HL-60/S4 (cell line): ENCODE results near the gene BIRC7.

ENCODE experiments used
- in situ Hi-C: fragments of 300-500 bp; cut with MboI; formaldehyde crosslinking; loops from 2 replicates; pipeline ENCODE4 v1.14.3; 2022; ENCODE audit warnings: low sequenced_read_pairs

BIRC7 gene

DNA sequence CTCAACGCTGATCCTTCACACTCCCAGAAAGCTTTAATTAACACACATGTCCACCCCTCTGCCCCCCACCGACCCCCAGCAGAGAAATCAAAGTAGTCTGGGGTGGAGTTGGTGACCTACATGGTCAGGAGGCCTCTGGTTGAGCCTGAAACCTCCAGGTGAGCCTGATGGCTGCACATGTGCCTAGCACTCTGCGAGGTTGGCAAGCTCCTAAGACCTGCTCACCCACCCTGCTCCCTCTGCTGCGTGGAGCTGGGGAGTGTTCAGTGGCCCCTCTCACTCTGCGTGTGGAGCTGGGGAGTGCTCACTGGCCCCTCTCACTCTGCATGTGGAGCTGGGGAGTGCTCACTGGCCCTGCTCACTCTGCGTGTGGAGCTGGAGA, 11.9 kb upstream of the BIRC7 start:
- in situ Hi-C loops: no loop called here

DNA sequence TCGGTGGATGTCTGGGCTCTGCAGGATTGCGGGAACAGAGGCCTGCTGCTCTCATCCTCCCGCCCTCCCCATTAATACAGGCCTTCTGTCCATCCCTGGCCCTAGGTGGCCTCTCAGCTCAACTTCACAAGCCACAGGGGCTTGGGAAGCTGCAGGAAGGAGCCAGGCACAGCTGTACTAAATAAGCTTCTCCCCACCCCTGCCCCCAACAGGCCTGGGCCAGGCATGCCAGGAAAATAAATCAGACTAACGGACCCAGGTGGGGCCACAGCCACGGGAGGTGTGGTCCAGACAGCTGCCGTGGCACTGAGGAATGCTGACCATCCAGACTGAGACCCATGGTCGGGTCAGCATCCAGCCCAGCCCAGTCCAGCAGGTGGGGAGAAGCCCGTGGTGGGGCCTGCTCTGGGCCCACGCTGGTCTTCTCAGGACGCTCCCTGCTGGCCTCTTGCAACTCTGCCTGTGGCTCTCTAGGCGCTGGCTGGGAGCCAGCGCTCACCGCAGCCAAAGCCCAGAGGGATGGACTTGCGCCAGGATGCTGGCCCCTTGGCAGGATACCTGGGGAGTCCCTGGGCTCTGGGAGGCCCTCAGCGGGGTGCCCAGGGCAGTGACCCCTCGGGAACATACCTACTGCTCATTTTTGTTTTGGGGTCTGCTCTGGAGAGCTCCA, 11.2 kb upstream of the BIRC7 start:
- in situ Hi-C loops: no loop called here

DNA sequence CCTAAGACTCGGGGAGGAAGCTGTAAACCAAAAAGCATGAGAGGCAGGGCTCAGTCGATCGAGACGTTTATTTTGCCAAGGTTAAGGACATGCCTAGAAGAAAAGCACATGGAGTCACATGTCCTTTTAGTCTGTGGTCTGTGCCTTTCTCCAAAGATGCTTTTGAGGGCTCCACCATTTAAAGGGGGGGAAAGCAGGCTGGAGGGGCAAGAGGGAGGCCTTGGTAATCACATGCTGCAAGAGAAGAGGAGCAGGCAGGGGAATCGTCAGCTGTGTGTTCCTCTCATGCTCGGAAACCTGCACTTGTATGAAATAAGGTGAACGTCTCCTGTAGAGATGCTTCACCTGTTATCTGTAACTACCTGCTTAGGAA, 10.6 kb upstream of the BIRC7 start:
- in situ Hi-C loops: no loop called here

- in situ Hi-C loops: no loop called here
These were observed 9.4 kb upstream of the BIRC7 start for GRCh38 chr20:63226042-63226943.

DNA sequence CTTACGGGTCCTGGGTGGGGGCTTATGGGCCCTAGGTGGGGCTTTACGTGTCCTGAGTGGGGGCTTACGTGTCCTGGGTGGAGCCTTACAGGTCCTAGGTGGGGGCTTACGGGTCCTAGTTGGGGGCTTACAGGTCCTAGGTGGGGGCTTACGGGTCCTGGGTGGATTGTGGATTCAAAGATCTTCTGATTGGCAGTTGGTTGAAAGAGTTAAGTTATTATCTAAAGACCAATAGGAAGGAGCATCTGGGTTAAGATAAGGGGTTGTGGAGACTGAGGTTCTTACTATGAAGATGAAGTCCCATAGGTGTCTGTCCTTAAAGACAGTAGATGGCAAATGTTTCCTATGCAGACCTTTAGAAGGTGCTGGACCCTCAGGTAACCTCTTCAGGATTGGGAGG, 8.4 kb upstream of the BIRC7 start:
- in situ Hi-C loops: no loop called here

DNA sequence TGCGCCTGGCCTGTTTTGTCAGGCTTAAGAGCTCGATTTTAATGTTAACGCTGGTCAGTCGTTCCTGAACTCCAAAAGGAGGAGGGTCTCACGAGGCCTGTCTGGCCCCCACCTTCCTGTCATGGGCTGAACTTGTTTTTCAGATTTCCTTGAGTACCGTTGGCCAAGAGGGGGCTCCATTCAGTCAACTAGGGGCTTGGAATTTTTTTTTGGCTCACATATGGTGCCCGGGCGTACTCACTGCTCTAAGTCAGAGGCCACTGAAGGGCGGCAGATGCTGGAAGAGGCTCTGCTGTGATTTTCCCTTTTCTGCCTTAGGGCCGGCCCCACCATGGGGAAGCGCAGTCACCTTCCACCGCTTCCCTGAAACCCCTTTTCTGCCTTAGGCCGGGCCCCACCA, 6.9 kb upstream of the BIRC7 start:
- in situ Hi-C loops: no loop called here

DNA sequence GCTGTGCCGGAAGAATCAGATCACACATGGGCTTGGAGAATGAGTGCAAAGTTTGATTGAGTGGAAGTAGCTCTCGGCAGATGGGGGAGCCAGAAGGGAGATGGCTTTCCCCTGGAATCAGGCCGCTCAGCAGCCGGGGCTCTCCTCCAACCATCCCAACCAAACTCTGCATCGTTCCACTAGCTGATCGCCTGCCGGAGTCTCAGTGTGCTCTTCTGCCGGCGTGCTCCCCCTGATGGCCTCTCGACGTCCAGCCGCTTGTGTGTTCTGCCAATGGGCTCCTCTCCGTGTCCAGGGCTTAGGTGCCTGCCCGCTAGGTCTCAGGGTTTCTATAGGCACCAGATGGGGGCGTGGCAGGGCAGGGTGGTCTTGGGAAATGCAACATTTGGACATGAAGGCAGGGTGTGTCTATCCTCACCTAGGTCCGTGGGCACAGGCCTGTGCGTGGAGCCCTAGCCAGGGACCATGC, 4.9 kb upstream of the BIRC7 start:
- in situ Hi-C loops: no loop called here

- in situ Hi-C loops: no loop called here
These were observed 3.3 kb upstream of the BIRC7 start for GRCh38 chr20:63232235-63233060.

DNA sequence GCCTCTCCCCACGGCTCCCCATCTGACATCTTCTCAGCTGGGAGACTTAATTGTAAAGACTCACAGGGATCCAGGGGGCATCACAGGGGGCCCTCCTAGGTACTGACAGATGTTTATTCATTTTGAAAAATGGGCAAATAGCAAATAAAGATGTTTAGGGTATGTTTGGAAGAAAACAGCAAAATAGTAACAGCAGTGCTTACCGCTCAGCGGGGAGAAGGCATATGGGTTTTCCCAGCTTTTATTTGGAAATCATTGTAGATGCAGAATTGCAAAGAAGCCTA, 2.7 kb upstream of the BIRC7 start:
- in situ Hi-C loops: no loop called here

- in situ Hi-C loops: no loop called here
These were observed 1.8 kb upstream of the BIRC7 start for GRCh38 chr20:63233924-63234323.

DNA sequence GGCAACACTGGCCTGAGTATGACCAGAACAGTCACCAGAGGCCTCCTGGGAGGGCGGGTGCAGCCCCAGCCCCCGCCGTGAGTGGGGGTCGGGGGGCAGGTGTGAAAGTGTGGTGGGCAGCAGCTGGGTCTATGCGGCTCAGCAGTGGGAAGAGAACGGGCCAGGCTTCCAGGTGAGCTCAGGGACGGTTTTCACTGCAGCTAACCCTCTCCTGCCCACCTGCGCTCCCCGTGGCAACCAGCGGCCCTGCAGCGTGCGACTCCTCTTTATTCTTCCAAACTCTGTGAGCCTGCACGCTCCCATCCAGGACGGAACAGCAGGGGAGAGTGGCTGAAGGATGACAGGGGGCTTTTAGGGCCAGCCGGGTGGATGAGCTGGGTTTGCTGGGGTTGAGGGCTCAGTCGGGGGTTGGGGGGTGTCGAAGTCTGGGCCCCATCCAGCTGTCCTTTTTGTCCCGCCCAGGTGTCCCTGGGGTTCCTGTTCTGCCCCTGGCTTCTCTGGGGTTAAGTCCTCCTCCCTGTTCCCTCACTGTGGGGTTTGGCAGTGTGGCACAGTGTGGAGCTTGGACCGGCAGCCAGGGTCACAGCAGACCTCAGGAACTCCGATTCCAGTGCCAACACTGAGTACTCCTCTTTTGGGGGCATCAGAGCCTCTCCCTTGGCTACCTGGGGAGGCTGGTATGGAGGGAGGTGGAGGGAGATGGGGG, 859 bp upstream of the BIRC7 start:
- in situ Hi-C loops: no loop called here

DNA sequence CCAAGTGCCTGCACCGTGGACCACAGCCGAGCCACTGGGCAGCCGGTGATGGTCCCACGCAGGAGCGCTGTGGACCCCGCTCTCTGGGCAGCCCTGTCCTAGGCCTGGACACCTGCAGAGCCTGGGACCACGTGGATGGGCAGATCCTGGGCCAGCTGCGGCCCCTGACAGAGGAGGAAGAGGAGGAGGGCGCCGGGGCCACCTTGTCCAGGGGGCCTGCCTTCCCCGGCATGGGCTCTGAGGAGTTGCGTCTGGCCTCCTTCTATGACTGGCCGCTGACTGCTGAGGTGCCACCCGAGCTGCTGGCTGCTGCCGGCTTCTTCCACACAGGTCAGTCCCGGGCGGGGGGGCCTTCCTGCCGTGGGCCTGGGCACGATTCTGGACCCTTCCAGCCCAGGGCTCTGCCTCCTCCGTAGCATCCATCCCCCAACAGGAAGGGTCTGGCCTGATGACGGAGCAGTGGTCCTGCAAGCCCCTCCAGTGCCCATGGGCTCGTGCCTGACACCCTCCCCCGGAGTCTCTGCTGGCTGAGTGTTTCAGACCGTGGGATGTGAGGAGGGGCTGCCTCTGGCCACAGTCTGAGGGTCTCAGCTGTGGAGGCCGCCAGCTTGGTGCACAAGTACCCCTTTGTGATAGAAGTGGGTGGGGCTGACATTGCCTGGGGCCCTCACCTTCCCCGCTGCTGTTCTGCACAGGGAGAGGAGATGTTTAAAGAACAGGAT, 572 bp downstream of the BIRC7 start:
- in situ Hi-C loops: no loop called here

DNA sequence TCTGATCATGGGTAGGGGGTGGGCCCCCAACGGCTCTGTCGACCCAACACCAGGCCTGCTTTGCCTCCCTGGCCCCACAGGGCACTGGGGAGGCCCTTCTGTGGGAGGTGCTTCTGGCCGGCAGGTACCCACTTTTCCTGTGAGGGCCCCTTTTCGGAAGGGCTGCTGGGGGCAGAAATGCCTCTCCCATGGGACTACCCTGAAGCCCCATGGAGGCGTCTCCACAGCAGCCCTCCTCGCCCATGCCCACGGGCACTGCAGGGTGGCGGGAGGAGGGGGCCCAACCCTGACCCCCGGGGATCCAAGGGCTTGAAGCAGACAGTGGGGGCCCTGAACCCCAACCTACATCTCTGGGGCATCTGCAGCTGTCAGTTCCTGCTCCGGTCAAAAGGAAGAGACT, 2.3 kb downstream of the BIRC7 start:
- in situ Hi-C loops: no loop called here

DNA sequence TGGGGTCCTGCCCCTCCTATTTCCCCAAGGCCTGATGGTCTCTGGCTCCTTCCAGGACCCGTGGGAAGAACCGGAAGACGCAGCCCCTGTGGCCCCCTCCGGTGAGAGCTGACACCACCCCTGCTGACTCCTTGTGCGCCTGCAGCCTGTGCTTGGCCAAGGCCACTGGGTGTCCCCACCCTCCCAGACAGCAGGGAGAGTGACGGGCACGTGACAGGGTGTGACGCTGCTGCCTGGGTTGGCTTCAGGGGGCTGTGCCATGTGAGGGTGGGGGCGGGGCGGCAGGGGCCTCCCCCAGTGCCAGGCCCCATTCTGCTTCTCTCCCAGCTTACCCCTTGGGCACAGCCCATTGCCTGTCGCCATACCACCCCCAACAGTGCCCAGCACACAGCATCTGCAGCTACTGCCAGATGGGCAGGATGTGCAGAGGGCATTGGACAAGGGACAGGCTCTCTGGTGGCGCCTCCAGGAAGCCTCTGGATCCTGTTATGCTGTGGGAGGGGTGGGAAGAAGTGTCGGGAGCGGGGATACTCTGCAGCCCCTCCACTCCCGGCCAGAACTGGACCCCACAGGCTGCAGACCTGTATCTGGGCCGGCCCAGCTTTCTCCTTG, 2.9 kb downstream of the BIRC7 start:
- in situ Hi-C loops: no loop called here

DNA sequence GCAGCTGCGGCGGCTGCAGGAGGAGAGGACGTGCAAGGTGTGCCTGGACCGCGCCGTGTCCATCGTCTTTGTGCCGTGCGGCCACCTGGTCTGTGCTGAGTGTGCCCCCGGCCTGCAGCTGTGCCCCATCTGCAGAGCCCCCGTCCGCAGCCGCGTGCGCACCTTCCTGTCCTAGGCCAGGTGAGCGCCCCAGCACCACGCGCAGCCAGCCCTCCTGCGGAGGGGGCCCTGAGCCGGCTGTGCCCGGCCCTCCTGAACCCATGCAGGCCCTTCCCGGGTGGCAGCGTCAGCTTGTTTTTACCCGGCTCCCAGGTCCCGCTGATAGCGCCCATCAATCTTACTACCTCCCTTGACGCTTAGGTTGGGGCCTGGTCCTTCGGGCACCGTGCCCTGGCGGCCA, 3.7 kb downstream of the BIRC7 start:
- in situ Hi-C loops: no loop called here

GRCh38 chr20:63240004-63240403, 4.3 kb downstream of the BIRC7 start:
- in situ Hi-C loops: no loop called here

GRCh38 chr20:63241272-63241671, 5.6 kb downstream of the BIRC7 start:
- in situ Hi-C loops: no loop called here

DNA sequence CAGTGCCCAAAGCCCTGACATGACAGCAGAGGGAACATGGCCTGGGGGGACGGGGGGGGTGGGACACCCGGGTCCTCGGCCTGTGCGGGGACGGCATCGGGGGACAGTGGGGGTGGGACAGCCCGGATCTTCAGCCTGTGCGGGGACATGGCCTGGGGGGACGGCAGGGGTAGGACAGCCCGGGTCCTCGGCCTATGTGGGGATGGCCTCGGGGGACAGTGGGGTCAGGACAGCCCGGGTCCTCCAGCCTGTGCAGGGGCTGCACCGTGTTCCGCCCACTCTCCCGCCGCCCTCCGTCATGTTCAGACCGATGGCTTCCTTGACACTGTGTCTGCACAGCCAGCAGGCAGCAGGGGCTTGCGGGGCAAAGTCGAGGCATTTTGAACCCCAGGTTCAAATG, 7.0 kb downstream of the BIRC7 start:
- in situ Hi-C loops: no loop called here

DNA sequence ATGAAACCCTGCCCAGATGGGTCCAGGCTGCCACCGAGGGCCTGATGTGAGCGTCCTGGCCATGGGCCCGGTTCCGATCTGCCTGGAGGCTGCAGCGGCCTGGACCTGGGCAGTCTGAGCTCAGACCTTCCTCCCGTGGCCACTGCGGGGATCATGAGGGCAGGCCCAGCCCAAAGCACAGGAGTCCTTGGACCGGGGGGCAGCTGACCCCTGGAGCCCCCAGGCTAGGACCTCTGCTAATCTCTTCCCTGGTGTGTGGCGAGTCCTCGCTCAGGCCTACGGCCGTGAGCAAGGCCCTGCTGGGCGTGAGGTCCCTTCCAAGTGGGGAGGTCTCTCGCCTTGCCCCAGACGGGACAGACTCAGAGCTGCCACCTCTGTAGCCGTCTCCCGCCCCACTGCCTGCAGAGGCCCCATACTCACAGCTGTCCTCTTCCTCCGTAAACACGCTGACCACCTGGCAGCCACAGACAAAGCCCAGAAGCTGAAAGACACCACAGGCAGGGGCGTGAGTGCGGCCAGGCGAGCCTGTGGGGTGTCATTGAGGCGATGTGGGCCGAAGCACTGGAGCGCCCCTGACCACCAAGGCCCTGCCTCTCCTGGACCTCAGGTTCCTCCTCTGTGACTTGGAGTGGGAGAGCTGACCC, 8.0 kb downstream of the BIRC7 start:
- in situ Hi-C loops: no loop called here

GRCh38 chr20:63244468-63244867, 8.8 kb downstream of the BIRC7 start:
- in situ Hi-C loops: no loop called here
